ENCODE results near the gene KNDC1.

Gene KNDC1

DNA sequence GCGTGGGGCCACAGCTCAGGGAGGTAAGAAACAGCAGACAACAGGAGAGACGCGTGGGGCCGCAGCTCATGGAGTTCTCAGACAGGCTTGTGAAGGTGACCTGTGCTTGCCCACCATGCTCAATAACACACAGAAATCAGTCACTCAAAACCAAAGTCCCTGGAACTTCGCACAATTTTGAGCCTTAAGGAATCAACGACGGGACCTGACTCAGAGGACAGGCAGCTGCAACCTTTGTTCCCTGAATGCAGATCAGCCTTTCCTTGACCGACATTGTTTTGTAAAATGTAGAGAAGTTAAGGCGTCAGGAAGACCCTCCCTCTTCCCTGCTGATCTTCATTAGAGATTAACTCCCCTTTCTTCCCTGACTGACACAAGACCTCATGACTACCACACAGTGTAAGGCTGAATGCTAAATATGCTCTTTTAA, 8.5 kb upstream of the KNDC1 start:
- H3K27ac ChIP-seq = no peak overlapping the region

GRCh38 chr10:133154411-133154810, 5.6 kb upstream of the KNDC1 start:
- Histone ChIP-seq H3K27me3 (peaks cover 3 to 26% (median 11%) of the 10 kb centered on the region in 11 experiments; a peak in 15 of 22 replicates), H3K9me3 (replicated peaks in 1 of 11) (peaks cover 0 to 8% (median 0%) of the 10 kb centered on the region in 11 experiments; a peak in 2 of 22 replicates), H3K4me2 (no peak overlapping the region), H4K20me1 (peaks cover 0 to 17% (median 8%) of the 10 kb centered on the region in 11 experiments; a peak in 9 of 22 replicates), H3K27ac (no peak overlapping the region), H3K9ac (no peak overlapping the region), H3K4me3 (no peak overlapping the region), H3K4me1 (peaks cover 0 to 7% (median 3%) of the 10 kb centered on the region in 10 experiments; a peak in 11 of 20 replicates), H3K36me3 (no peaks in the 10 kb centered on the region)
- TF ChIP-seq Cebpa-rat (IDR thresholded peaks at IDR 0.05) = no peak

More for the DNA sequence above, 8.5 kb upstream of the KNDC1 start:
- H3K36me3 ChIP-seq = no peaks in the 10 kb centered on the region
- no peaks in the 10 kb centered on the region for H3K4me1 ChIP-seq
- no peak overlapping the region for H3K4me2 ChIP-seq
- peaks cover 0 to 7% (median 0%) of the 10 kb centered on the region in 11 experiments; a peak in 3 of 22 replicates for H3K27me3 ChIP-seq
- H3K9me3 ChIP-seq (replicated peaks in 1 of 11) = peaks cover 10 to 35% (median 21%) of the 10 kb centered on the region in 11 experiments; a peak in 20 of 22 replicates
- H3K9ac ChIP-seq = no peak overlapping the region
- TF ChIP-seq Cebpa-rat (IDR thresholded peaks at IDR 0.05) = no peak
- H4K20me1 ChIP-seq = no peaks in the 10 kb centered on the region; a peak in 1 of 22 replicates
- no peak overlapping the region for H3K4me3 ChIP-seq

DNA sequence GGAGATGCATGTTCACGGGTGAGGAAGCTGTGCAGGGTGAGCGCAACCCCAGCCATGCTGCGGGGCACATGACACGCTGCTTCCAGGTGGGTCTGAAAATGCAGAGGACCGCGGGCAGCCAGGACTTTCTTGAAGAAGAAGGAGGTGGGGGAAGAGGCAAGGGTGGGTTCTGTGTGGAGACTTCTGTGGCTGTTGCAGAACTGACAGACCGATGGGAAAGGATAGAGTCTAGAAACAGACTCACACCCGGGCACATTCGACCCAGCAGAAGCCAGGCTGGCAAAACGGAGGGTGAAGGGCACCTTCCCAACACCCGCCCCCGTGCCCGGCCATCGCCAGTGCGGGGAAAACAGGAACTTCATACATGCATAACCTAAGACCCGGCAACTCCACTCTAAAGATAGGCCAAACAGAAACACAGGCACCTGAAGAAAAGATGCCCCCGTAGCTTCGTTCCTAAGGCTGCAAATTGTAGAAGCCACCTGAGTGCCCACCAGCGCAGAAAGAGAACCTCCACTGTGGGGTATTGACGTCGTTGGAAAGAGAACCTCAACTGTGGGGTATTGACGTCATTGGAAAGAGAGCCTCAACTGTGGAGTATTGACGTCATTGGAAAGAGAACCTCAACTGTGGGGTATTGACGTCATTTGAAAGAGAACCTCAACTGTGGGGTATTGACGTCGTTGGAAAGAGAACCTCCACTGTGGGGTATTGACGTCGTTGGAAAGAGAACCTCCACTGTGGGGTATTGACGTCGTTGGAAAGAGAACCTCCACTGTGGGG, 4.8 kb upstream of the KNDC1 start:
- Histone ChIP-seq H4K20me1 (peaks cover 0 to 19% (median 8%) of the 10 kb centered on the region in 11 experiments; a peak in 9 of 22 replicates), H3K9ac (no peak overlapping the region), H3K9me3 (replicated peaks in 1 of 11) (peaks cover 0 to 2% (median 0%) of the 10 kb centered on the region in 11 experiments; a peak in 2 of 22 replicates), H3K4me3 (no peak overlapping the region), H3K27ac (no peak overlapping the region), H3K27me3 (peaks cover 3 to 29% (median 14%) of the 10 kb centered on the region in 11 experiments; a peak in 15 of 22 replicates), H3K36me3 (no peaks in the 10 kb centered on the region), H3K4me1 (peaks cover 0 to 10% (median 5%) of the 10 kb centered on the region in 10 experiments; a peak in 11 of 20 replicates), H3K4me2 (no peak overlapping the region)
- no peak for TF ChIP-seq Cebpa-rat (IDR thresholded peaks at IDR 0.05)

DNA sequence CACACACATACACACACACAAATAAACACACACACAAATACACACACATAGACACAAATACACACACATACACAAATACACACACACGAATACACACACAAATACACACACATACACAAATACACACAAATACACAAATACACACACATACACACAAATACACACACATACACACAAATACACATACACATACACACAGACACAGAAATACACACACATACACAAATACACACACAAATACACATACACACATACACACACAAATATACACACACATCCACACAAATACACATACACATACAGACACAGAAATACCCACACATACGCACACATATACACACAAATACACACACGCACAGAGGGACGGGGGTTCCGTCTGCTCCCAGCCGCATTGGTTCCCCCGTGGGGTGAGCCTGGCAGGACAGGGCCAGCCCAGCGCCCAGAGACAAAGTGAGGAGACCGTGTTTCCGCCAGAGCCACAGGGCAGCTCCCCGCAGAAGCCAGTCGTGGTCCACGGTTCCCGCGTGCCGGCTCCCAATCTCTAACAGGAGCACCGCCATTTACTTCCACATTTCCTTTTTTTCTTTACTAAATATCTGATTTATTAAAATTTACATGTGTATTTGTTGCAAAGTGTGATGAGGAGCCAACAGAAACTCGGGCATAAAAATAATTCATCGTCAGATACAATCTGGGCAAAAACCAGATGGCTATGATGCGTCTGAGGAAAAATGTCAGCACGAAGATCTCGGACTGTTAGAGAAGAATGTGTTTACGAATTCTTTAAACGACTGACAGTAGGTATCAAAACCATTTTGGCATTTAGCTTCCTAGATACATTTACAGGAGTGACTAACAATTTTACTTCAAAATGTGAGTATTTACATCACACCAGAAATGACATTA, 3.1 kb upstream of the KNDC1 start:
- no peak overlapping the region for H3K4me2 ChIP-seq
- no peak overlapping the region for H3K4me3 ChIP-seq
- peaks cover 19 to 46% (median 30%) of the 10 kb centered on the region in 11 experiments; a peak in 21 of 22 replicates for H3K27me3 ChIP-seq
- no peaks in the 10 kb centered on the region for H3K36me3 ChIP-seq
- H3K4me1 ChIP-seq = peaks cover 12 to 27% (median 22%) of the 10 kb centered on the region in 10 experiments
- H4K20me1 ChIP-seq = peaks cover 0 to 35% (median 23%) of the 10 kb centered on the region in 11 experiments; a peak in 16 of 22 replicates
- H3K27ac ChIP-seq = no peak overlapping the region
- H3K9me3 ChIP-seq (replicated peaks in 1 of 11) = no peaks in the 10 kb centered on the region
- no peak for TF ChIP-seq Cebpa-rat (IDR thresholded peaks at IDR 0.05)
- no peak overlapping the region for H3K9ac ChIP-seq

DNA sequence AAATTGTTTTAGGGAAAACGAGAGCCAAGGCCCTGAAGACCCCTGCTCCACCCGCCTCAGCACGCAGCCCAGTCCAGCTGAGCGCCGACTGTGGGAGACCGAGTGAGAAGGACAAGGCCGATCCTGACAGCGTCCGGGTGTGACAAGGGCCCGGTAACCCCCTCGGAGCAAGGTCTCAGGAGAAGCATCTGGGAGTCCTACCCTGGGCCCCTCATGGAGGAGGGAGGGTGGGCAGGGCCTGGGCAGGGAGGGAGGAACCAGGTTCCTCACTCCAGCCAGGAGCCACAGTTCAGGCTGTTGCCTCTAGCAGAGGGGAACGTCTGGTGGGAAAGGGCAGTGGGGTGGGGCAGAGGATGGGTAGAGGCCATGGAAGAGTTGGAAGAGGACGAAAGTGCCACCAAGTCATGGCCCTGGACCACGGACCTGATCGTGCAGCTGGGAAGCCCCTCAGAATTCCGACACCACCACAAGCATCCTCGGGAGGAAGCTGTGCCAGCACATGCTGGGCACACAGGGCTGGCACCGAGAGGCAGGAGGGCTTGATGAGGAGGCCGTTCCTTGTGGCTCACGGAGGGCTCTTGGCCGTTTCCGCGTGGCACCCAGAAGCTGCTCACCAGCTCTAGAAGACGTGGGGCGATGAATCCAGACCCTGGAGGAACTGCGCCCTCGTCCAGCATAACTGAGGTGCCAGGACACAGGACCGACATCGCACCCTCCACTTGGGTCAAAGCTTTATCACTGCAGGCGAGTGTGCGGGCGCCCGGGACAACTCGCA, 2.2 kb upstream of the KNDC1 start:
- Histone ChIP-seq H3K4me1 (peaks cover 12 to 36% (median 31%) of the 10 kb centered on the region in 10 experiments), H3K4me3 (no peak overlapping the region), H4K20me1 (peaks cover 0 to 44% (median 27%) of the 10 kb centered on the region in 11 experiments; a peak in 16 of 22 replicates), H3K9ac (no peak overlapping the region), H3K4me2 (no peak overlapping the region), H3K27me3 (peaks cover 23 to 55% (median 40%) of the 10 kb centered on the region in 11 experiments; a peak in 21 of 22 replicates), H3K9me3 (replicated peaks in 1 of 11) (no peaks in the 10 kb centered on the region), H3K27ac (no peak overlapping the region), H3K36me3 (no peaks in the 10 kb centered on the region)
- TF ChIP-seq Cebpa-rat (IDR thresholded peaks at IDR 0.05) = no peak

DNA sequence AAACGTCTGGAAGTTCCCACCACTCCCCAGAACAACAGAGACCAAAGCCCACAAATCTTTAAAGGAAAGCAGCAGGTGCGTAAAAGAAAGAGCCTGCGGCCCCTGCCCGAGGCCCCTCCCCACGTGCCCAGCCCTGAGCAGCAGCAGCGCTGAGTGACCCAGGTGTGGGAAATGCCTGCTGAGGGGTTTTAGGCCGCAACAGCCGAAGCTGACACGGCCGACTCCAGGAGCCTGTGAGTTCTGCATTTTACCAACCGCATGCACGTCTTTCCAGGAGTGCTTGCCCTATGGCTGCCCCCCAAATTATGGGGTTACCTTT, 1.6 kb upstream of the KNDC1 start:
- Histone ChIP-seq H3K27ac (no peak overlapping the region), H4K20me1 (peaks cover 0 to 49% (median 30%) of the 10 kb centered on the region in 11 experiments; a peak in 16 of 22 replicates), H3K4me2 (no peak overlapping the region), H3K9me3 (replicated peaks in 1 of 11) (no peaks in the 10 kb centered on the region), H3K27me3 (peaks cover 23 to 61% (median 42%) of the 10 kb centered on the region in 11 experiments; a peak in 21 of 22 replicates), H3K36me3 (no peaks in the 10 kb centered on the region), H3K4me1 (peaks cover 12 to 41% (median 37%) of the 10 kb centered on the region in 10 experiments), H3K4me3 (no peak overlapping the region), H3K9ac (no peak overlapping the region)
- no peak for TF ChIP-seq Cebpa-rat (IDR thresholded peaks at IDR 0.05)

DNA sequence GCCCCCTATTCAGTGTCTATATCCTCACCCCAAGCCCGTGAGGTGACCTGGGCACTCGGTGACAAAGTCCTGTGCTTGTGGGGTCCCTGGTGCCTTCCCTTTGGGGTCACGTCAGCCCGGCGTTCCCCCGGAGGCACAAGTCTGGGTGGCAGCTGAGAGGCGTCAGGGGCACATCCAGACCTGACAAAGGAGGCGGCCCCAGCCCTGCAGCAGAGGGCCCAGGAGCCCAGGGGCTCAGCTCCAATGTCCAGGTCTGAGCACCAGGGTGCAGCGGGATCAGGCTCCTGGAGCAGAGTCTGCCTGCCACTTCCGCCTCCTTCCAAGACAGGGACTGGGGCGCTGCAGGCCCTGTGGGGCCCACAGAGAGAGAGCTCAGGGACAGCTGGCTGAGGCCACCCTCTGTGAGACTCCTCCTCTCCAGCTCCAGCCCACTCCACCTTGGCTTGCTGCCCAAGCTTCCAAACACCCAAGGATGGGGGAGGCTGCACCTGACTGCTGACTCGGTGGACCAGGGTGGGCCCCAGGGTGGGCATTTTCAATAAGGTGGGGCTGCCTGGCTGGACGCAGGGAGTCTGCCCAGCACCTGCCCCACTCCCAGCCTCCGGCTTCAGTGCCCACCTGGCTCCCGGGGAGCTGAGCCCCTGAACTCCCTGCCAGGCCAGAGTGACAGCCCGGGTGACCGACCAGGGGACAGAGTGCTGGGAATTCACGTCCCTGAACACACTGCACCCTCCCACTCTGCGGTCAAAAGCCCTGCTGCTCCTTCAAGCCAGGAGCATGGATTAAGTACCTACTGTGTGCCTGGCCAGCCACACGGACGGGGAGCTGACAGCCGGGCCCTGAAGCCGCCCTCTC, 1.0 kb upstream of the KNDC1 start:
- no peaks in the 10 kb centered on the region for H3K9me3 ChIP-seq (replicated peaks in 1 of 11)
- H4K20me1 ChIP-seq = peaks cover 0 to 55% (median 30%) of the 10 kb centered on the region in 11 experiments; a peak in 16 of 22 replicates
- peaks cover 23 to 61% (median 42%) of the 10 kb centered on the region in 11 experiments; a peak in 21 of 22 replicates for H3K27me3 ChIP-seq
- peaks cover 12 to 47% (median 42%) of the 10 kb centered on the region in 10 experiments for H3K4me1 ChIP-seq
- H3K9ac ChIP-seq = no peak overlapping the region
- H3K4me2 ChIP-seq = peak overlapping the region; percentile 35 to 100 (median 49); a peak in 16 of 22 replicates
- no peak overlapping the region for H3K27ac ChIP-seq
- no peak for TF ChIP-seq Cebpa-rat (IDR thresholded peaks at IDR 0.05)
- no peaks in the 10 kb centered on the region for H3K36me3 ChIP-seq
- peak overlapping the region in 1 of 10 experiments; percentile 72; a peak in 1 of 20 replicates for H3K4me3 ChIP-seq
